NCI-H748 (cell line): ENCODE data around the gene ARSK.
"Not testable (repeated sequence)": the region's sequence is repeated elsewhere in the genome, so short reads cannot be mapped to it uniquely, and the experiment has no call there.

Experiments used
- DNase-seq: peaks from one replicate; lab custom pipeline; 2025; ENCODE audit not compliant: unreplicated experiment; lab: John Stamatoyannopoulos, UW

Gene ARSK

GRCh38 chr5:95620870-95621838, 66.3 kb downstream of the ARSK start:
- peak; percentile 81 for DNase-seq

- no peak for DNase-seq
Observed at GRCh38 chr5:95621839-95622629, 67.1 kb downstream of the ARSK start.

GRCh38 chr5:95623706-95624105, 68.8 kb downstream of the ARSK start:
- DNase-seq = no peak

- no peak for DNase-seq
Observed at GRCh38 chr5:95624368-95624767, 69.5 kb downstream of the ARSK start.

- no peak for DNase-seq
Observed at GRCh38 chr5:95626701-95627100, 71.8 kb downstream of the ARSK start.

- no peak for DNase-seq
Observed at GRCh38 chr5:95627971-95628810, 73.3 kb downstream of the ARSK start.

- DNase-seq = no peak
Observed at GRCh38 chr5:95628933-95629332, 74.0 kb downstream of the ARSK start.

- no peak for DNase-seq
Observed at GRCh38 chr5:95630394-95630917, 75.6 kb downstream of the ARSK start.

GRCh38 chr5:95631255-95631958, 76.5 kb downstream of the ARSK start:
- DNase-seq = no peak

GRCh38 chr5:95631991-95632675, 77.2 kb downstream of the ARSK start:
- no peak for DNase-seq

- not testable (repeated sequence) for DNase-seq
Observed at GRCh38 chr5:95632942-95633341, 78.0 kb downstream of the ARSK start.

GRCh38 chr5:95633671-95634070, 78.8 kb downstream of the ARSK start:
- DNase-seq = no peak

- DNase-seq = no peak
Observed at GRCh38 chr5:95634081-95634480, 79.2 kb downstream of the ARSK start.

- DNase-seq = no peak
Observed at GRCh38 chr5:95638632-95639031, 83.7 kb downstream of the ARSK start.

- no peak for DNase-seq
Observed at GRCh38 chr5:95641741-95642220, 86.9 kb downstream of the ARSK start.

GRCh38 chr5:95643152-95643551, 88.3 kb downstream of the ARSK start:
- no peak for DNase-seq

- peak; percentile 53 for DNase-seq
Observed at GRCh38 chr5:95644351-95645042, 89.6 kb downstream of the ARSK start.

GRCh38 chr5:95646226-95646568, 91.3 kb downstream of the ARSK start:
- DNase-seq = not testable (repeated sequence)
